ENCODE data around the gene EPHB1. TPM values are rescaled to one million over a fixed set of nuclear protein-coding genes. Genes with fewer than 3 reads are reported as not detected.

Gene EPHB1
- polyA plus RNA-seq, 1 donor from 2014 or later: 18.7 TPM

- no peaks in the 10 kb centered on the region for H4K20me1 ChIP-seq (ENCODE audit: insufficient read depth)
- no peak overlapping the region for H3K4me2 ChIP-seq (ENCODE audit: low read length)
- H2AFZ ChIP-seq (ENCODE audit: low read depth, low read length): no peak overlapping the region
- H3K79me2 ChIP-seq (replicated peaks; ENCODE audit: insufficient read depth, low read length): peaks cover 49% of the 10 kb centered on the region
- H3F3A ChIP-seq (ENCODE audit: insufficient read depth, low read length, poor library complexity, severe bottlenecking): no peaks in the 10 kb centered on the region
- H3K9ac ChIP-seq (ENCODE audit: low read length): no peak overlapping the region
- H3K9me2 ChIP-seq (ENCODE audit: insufficient read depth, low read length): no peaks in the 10 kb centered on the region
- no peaks in the 10 kb centered on the region for H3K36me3 ChIP-seq (ENCODE audit: insufficient read depth, low read length)
- H3K4me3 ChIP-seq (ENCODE audit: low read length): no peak overlapping the region
- no peak overlapping the region for H3K27ac ChIP-seq (ENCODE audit: low read length)
- TF ChIP-seq TAF1 (IDR thresholded peaks at IDR 0.05; ENCODE audit: low read depth) (no peak), RAD21 (conservative IDR thresholded peaks at IDR 0.05) (no peak), MXI1 (conservative IDR thresholded peaks at IDR 0.05; ENCODE audit: poor library complexity, severe bottlenecking) (no peak), POLR2AphosphoS5 (IDR thresholded peaks at IDR 0.05) (no peak), SMC3 (conservative IDR thresholded peaks at IDR 0.05; ENCODE audit: poor library complexity) (no peak), EZH2 (IDR thresholded peaks at IDR 0.05; ENCODE audit: borderline replicate concordance, insufficient read depth, low read length, poor library complexity, severe bottlenecking) (no peak), EP300 (conservative IDR thresholded peaks at IDR 0.05; ENCODE audit: poor library complexity, severe bottlenecking) (no peak)
- TF ChIP-seq, protein P1, sequence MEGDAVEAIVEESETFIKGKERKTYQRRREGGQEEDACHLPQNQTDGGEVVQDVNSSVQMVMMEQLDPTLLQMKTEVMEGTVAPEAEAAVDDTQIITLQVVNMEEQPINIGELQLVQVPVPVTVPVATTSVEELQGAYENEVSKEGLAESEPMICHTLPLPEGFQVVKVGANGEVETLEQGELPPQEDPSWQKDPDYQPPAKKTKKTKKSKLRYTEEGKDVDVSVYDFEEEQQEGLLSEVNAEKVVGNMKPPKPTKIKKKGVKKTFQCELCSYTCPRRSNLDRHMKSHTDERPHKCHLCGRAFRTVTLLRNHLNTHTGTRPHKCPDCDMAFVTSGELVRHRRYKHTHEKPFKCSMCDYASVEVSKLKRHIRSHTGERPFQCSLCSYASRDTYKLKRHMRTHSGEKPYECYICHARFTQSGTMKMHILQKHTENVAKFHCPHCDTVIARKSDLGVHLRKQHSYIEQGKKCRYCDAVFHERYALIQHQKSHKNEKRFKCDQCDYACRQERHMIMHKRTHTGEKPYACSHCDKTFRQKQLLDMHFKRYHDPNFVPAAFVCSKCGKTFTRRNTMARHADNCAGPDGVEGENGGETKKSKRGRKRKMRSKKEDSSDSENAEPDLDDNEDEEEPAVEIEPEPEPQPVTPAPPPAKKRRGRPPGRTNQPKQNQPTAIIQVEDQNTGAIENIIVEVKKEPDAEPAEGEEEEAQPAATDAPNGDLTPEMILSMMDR (IDR thresholded peaks at IDR 0.05; ENCODE audit: poor library complexity, severe bottlenecking): no peak
- TF ChIP-seq, protein P2, sequence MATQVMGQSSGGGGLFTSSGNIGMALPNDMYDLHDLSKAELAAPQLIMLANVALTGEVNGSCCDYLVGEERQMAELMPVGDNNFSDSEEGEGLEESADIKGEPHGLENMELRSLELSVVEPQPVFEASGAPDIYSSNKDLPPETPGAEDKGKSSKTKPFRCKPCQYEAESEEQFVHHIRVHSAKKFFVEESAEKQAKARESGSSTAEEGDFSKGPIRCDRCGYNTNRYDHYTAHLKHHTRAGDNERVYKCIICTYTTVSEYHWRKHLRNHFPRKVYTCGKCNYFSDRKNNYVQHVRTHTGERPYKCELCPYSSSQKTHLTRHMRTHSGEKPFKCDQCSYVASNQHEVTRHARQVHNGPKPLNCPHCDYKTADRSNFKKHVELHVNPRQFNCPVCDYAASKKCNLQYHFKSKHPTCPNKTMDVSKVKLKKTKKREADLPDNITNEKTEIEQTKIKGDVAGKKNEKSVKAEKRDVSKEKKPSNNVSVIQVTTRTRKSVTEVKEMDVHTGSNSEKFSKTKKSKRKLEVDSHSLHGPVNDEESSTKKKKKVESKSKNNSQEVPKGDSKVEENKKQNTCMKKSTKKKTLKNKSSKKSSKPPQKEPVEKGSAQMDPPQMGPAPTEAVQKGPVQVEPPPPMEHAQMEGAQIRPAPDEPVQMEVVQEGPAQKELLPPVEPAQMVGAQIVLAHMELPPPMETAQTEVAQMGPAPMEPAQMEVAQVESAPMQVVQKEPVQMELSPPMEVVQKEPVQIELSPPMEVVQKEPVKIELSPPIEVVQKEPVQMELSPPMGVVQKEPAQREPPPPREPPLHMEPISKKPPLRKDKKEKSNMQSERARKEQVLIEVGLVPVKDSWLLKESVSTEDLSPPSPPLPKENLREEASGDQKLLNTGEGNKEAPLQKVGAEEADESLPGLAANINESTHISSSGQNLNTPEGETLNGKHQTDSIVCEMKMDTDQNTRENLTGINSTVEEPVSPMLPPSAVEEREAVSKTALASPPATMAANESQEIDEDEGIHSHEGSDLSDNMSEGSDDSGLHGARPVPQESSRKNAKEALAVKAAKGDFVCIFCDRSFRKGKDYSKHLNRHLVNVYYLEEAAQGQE (IDR thresholded peaks at IDR 0.05; ENCODE audit: borderline replicate concordance): no peak
- no peaks in the 10 kb centered on the region for H3K27me3 ChIP-seq (ENCODE audit: insufficient read depth, low read depth, low read length)
- H3K9me3 ChIP-seq (ENCODE audit: low read length): no peaks in the 10 kb centered on the region
Measured at GRCh38 chr3:134804508-134805480, 9.7 kb downstream of the EPHB1 start.

DNA sequence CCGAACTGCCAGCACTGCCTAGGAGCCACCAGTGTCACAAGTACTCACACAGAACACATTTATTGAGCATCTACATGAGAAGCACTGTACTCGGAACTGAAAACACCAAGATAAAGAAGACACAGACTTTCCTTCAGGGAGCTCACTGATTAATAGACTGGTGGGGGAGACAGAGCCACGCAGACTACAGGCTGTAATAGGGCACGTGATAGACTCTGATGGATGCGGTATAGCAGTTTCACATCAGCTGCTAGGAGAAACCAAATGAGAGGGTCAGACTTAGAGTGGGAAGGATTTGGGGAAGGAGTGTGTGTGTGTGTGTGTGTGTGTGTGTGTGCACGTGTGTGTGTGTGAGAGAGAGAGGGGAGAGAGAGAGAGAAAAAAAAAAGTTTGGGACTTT lies 12.1 kb downstream of the EPHB1 start:
- no peaks in the 10 kb centered on the region for H3K36me3 ChIP-seq (ENCODE audit: insufficient read depth, low read length)
- no peaks in the 10 kb centered on the region for H3K9me2 ChIP-seq (ENCODE audit: insufficient read depth, low read length)
- no peak overlapping the region for H3K27ac ChIP-seq (ENCODE audit: low read length)
- H2AFZ ChIP-seq (ENCODE audit: low read depth, low read length): no peak overlapping the region
- no peak for TF ChIP-seq EP300 (conservative IDR thresholded peaks at IDR 0.05; ENCODE audit: poor library complexity, severe bottlenecking)
- TF ChIP-seq, protein P2 (IDR thresholded peaks at IDR 0.05; ENCODE audit: borderline replicate concordance): no peak
- no peak for TF ChIP-seq POLR2AphosphoS5 (IDR thresholded peaks at IDR 0.05)
- no peak for TF ChIP-seq TAF1 (IDR thresholded peaks at IDR 0.05; ENCODE audit: low read depth)
- no peak for TF ChIP-seq EZH2 (IDR thresholded peaks at IDR 0.05; ENCODE audit: borderline replicate concordance, insufficient read depth, low read length, poor library complexity, severe bottlenecking)
- TF ChIP-seq, protein P1 (IDR thresholded peaks at IDR 0.05; ENCODE audit: poor library complexity, severe bottlenecking): no peak
- TF ChIP-seq RAD21 (conservative IDR thresholded peaks at IDR 0.05): no peak
- no peak for TF ChIP-seq MXI1 (conservative IDR thresholded peaks at IDR 0.05; ENCODE audit: poor library complexity, severe bottlenecking)
- no peak for TF ChIP-seq SMC3 (conservative IDR thresholded peaks at IDR 0.05; ENCODE audit: poor library complexity)
- H3K9ac ChIP-seq (ENCODE audit: low read length): no peak overlapping the region
- H3K27me3 ChIP-seq (ENCODE audit: insufficient read depth, low read depth, low read length): no peaks in the 10 kb centered on the region
- no peak overlapping the region for H3K4me2 ChIP-seq (ENCODE audit: low read length)
- no peaks in the 10 kb centered on the region for H3F3A ChIP-seq (ENCODE audit: insufficient read depth, low read length, poor library complexity, severe bottlenecking)
- no peaks in the 10 kb centered on the region for H4K20me1 ChIP-seq (ENCODE audit: insufficient read depth)
- H3K9me3 ChIP-seq (ENCODE audit: low read length): no peaks in the 10 kb centered on the region
- H3K4me3 ChIP-seq (ENCODE audit: low read length): no peak overlapping the region
- H3K79me2 ChIP-seq (replicated peaks; ENCODE audit: insufficient read depth, low read length): peaks cover 45% of the 10 kb centered on the region
